GM18499 (cell line): ENCODE measurements around the gene RNF220.

Source experiments
- ATAC-seq: cut with Tn5 transposase; IDR thresholded peaks from one replicate; pipeline ENCODE4 v1.9.1; 2021; ENCODE audit warnings: moderate number of reproducible peaks; ENCODE audit not compliant: insufficient read depth, unreplicated experiment

Gene RNF220

DNA sequence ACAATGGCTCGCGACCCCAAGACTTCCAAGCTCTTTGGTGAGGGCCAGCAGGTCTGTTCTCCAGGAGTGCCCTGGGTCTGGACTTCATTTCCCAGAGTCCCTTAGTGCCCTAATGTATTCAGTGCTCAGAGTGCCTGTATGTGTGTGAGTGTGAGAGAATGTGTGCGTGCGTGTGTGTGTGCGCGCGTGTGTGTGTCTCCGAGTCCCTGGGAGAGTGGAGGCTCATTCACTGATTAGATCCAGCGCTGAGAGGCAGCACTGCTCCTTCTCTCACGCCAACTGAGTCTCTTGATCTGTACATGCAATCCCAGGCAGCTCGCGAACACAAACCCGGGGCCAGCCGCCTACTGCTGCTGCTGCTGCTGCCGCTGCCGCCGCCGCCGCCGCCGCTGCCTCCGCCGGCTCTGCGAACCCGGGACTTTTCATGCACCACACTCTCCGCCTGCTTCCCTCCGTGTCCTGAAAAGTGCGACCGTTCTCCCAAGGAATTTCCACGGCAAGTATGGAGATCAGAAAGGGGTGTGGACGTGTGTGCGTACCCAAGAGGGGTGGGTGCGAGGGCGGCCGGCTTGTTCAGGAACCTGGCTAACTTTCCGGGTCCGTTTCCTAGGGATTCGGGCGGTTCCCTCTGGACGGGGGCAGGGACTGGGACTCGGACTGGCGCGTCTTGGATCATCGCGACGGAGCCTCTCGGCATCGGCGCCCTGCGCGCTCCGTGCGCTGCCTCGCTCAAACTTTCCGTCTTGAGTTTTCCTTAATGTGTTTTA, at the start of gene RNF220:
RNF220 (plus strand) TSS at position 225 of the 767 bp plus-strand sequence.
- ATAC-seq: no peak

DNA sequence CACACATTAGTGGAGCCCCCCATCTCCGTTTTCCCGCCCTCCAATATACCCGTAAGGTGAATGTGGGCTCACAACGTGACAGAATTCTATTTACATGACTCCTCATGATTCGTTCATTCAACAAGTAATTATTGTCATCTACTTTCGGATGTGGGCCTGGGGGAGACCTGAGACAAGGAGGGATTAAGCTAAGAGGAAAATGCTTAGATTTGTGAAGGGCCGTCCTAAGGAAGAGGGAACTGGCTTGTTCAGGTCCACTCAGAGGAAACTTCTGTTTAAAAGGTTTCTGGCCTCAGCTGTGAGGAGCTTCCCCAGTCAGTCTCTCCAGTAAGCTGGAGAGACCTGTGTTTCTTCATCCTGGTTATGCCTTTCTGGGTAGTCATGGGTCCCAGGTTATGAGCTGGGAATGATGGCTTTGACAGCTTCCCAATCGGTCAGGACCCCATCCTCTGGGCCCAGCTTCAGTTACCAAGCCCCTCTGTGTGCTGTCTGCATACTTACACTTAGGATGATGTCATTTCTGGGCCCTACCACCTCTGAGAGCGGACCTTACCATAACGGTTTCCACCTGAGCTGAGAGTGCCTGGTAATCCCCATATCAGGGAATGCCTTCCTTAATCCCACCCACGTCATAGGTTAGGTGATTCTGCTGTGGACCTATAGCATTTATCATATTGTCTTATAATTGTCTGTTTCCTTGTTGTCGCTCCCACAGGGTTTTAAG, 49.3 kb upstream of the RNF220 start:
- no peak for ATAC-seq

DNA sequence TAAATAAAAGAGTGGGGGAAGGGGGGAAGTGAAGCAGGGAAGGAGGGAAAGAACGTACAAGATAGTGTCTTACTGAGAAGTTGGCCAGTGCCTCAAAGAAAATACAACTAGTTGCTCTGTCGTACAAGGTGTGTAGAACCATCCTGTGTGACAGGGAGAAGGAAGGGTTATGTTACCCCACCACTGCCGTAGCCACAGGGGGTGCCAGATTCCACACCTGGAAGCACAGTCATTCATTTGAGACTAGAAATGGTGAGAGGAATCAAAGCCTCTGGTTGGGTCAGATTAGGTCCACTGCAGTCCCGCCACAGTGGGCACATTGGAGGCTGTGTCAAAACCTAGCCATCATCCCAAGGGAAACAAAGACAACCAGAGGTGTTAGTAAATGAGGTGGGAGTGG, 47.3 kb upstream of the RNF220 start:
- ATAC-seq: no peak

DNA sequence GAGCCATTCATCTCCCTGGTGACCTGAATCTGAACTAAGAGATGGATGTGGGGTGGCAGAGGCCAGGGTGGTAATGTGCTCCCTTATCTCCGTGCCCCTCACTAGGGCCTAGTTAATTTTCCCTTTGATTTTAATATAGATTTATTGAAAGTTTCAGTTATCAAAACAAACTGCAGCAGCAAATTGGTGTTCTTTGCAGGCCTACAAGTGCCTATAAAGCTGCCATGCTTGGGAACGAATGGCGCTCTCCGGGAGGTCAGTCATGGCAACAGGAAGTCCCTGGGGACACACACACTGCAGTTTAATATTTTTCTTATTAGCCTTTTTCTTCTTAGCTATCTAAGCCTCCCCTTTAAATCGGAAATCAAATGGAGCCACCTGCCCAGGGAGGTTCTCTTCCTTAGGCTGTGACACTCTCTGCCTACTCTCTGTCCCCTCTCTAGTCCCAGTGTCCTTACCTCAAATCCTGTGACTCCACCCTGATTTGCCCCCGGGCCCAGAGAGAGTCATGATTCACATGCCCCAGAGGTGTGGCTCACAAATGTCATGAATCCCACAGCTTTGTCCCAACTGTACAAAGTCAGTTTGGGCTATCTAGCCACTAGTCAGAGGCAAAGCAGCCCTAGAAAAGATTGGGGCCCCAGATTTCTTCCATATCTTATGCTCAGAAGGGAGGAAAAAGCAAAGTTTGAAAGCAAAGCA, 45.7 kb upstream of the RNF220 start:
- ATAC-seq: no peak

DNA sequence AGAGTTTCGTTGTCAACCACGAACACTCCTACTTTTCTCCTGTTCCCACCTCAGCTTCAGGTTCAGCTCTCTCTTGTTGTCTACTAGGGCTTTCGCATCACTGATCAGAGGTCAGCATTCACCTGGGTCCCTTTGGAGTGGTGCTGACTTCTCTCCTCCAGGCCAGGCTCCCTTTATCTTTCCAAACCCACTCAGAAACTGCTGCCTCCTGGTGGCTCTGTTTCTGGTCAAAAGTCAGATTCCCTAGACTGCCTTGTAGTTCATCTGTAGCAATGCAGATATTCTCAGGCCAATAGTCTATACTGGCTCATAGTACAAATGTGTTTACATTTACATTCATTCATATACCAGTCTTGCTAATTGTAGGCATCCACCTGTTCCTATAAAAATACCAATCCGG, 43.6 kb upstream of the RNF220 start:
- no peak for ATAC-seq

DNA sequence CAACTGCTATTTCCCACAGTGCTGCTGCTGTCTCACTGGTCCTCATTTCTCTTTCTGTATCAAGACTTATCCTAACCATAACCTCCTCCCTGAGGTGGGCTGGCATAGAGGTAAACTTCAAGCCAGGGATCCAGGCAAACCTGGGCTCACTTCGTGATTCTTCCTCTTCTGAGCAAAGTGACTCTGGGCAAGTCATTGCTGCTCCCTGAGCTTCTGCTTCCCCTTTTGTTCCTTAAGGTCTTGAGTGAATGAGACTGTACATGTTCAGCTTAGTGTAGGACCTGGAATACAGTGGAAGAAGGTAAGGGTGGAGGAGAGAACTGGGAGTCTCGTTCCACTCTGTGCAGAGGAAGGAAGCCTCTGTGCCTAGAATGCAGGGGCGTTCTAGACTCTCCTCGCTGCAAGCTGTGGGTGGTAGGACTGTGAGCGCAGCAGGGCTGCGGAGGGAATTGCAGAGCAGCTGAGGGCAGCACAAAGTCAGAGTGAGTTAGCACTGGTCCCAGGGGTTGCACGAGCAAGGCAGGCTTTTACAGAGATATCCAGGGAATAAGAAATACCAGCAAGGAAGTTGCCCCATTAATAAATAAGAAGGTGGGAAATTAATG, 38.6 kb upstream of the RNF220 start:
- no peak for ATAC-seq

DNA sequence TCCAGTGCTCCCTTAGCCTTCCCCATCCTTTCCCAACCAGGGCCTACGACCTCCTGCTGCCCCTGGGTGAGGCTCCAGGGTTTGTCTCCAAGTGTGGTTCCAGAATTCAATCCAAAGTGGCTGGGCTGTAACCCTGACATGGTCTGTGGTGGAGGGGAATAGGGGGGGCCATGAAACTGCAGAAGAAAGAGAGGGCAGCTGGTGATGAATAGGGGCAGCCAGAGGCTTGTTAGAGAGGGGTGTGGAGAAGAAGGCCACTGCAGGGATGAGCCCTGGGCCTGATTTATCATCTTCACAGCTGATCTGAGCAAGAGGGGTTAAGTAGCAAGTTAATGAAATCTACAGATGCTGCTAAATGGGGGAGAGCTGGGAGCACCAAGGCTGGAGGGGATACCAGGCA, 37.1 kb upstream of the RNF220 start:
- no peak for ATAC-seq

DNA sequence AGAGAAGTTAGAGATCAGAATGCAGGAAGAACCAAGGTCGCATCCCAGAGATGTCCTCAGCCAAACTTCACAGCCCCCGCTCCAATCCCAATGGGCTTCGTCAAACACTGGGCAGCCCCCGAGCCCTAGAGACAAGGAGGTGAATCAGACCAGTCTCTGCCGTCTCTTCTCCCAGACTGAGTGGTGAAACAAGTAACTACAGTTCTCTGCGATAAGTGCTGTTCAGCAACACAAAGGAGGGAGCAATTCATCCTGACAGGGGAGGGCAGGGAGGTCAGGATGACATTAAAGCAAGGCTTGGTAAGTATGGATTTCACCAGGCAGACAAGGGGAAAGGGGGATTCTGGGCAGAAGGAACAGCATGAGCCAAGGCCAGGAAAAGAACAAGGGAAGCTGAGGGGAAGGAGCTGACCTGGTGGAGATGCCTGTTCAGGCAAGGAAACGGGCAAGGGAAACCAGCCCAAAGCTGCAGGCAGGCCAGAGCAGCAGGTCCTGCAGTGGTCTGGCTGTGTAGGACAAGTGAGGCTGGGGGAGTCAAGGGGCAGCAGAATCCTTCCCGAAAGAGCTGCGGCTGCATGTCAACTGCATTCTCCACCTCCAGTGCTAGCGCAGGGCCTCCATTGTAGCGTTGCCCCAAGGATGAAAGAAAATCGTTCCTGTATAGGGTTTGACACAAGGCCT, 36.4 kb upstream of the RNF220 start:
- ATAC-seq: no peak

DNA sequence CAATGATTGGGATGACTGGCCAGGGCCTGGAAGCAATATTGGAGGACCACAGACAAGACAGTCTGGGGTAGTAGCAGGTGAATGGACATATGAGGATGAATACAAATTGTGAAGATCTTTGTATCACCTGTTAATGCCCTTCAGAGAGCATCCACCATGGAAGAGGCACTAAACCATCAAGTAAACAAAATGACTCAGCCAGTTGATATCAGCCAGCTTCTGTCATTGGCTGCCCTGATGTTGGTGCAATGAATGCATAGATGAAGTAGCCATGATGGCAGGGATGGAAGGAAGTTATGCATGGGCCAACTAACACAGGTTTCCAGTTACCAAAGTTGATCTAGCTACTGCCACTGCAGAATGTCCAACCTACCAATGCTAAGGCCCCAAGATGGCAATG, 33.8 kb upstream of the RNF220 start:
- no peak for ATAC-seq

DNA sequence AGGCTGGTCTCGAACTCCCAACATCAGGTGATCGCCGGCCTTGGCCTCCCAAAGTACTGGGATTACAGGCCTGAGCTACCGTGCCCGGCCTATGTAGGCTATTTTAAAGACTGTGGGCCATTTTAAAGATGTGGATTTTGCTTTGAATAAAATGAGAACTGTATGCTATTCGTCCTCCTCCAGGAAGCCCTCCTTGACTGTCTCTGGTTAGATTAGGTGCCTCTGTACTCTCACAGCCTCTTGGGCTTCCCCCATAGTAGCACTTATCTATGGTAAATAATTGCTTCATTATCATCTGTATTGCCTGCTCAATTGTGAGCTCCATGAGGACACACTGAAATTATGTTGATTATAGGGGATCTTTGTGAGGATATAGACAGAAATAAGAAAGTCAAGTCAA, 29.5 kb upstream of the RNF220 start:
- no peak for ATAC-seq

DNA sequence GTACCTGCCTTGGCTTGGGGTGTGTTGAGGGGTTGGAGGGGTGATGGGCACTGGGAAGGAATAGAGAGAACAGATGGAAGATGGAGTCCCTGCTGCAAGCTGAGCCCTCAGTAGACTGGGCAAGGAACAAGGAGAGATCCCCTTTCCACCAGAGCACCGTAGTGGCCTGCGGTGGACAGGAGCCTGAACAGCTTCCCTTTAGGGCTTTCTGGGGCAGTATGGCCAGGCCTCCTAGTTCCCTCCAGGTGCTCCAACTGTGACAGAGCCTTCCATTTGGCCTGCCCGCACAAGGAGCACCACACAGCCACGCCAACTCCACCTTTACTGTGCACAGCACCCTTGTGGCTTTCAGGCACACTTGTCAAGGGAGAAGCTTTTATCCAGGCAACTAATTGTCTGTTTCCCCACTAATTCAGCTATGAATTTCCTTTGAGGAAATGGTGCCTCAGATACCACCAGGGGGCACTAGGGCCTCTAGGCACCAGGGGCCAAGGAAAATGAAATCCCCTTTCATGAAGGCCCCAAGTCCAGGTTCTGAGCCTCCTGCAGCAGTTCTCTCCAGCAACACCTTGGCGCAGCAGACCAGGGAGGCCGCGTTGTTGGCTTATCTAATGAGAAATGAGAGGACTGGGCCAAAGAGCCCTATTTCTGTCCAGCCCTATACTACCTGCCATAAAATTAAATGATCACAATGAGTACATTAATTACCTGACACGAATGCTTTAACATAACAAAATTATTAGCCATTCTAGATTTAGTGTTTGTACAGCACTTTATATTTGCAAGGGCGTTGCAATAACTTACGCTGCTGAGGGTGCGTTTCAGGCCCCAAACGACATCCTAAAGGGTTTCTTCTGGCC, 26.9 kb upstream of the RNF220 start:
- ATAC-seq: no peak

DNA sequence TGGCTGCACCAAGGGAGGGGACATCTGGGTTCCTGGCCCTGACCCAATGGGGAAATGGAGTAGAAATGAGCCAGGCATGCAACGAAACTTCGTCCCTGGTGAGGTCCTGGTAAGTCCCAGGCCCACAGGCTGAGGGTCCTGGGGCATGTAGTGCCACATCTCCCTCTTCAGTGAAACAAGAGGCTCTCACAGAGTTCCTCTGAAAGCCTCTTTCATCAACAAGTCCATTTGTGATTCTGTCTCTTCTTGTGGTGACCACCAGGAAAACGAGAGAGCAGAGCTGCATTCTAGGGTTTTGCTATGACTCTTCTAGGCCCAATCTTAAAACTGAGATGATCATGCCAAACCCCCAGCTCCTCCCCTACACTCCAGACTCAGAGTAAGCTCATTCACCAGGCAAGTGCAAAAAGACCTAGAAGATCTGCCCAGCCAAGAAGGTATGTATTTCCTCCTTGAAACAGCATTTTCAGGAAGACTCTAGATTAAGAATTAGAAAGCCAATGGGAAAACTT, 24.3 kb upstream of the RNF220 start:
- ATAC-seq: no peak

DNA sequence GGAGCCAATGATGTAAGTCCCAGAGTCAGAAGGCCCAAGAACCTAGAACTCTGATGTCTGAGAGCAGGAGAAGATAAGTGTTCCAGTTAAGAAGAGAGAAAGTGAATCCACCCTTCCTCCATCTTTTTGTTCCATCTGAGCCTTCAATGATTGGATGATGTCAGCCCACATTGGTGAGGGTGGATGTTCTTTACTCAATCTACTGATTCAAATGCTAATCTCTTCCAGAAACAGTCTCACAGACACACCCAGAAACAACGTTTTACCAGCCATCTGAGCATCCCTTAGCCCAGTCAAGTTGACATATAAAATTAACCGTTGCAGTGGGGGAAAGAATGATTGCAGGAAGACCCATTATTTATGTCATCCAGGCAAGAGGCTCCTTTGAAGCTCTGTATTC, 16.5 kb upstream of the RNF220 start:
- no peak for ATAC-seq

DNA sequence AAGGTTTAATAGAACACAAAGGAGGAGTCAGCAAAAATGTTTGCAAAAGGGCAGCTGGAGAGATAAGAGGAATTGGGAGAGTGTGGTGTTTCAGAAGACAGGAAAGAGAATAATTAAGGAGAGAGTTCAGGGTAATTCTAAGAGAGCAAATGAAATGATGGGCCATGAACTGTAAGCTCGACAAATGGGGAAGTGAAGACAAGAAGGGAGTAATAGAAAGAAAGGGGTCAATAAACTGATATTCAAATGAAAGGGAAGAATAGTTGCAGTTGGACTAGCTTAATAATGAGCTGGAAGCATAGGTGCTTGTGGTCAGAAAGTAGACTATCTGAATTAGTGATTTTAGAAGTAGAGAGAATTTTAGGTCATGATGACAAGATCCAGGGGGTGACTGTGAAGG, 15.6 kb upstream of the RNF220 start:
- ATAC-seq: no peak

DNA sequence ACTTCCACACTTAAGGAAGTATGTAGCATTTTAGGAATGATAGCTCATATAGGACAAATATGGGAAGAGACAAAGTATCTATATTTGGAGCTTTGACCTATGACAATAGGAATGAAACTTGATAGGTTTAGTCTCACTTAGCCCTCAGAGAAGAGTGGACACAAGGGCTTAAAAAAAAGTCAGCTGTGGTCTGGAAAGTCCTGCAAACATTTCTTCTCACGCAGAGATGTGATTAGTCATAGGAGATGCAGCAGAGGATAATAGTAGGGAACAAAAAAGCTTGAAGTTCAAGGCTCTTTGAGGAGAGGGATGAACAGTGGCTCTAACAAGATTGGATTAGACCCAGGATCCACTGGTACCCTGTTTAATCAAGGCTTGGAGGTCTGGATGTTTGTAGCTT, 14.8 kb upstream of the RNF220 start:
- no peak for ATAC-seq

DNA sequence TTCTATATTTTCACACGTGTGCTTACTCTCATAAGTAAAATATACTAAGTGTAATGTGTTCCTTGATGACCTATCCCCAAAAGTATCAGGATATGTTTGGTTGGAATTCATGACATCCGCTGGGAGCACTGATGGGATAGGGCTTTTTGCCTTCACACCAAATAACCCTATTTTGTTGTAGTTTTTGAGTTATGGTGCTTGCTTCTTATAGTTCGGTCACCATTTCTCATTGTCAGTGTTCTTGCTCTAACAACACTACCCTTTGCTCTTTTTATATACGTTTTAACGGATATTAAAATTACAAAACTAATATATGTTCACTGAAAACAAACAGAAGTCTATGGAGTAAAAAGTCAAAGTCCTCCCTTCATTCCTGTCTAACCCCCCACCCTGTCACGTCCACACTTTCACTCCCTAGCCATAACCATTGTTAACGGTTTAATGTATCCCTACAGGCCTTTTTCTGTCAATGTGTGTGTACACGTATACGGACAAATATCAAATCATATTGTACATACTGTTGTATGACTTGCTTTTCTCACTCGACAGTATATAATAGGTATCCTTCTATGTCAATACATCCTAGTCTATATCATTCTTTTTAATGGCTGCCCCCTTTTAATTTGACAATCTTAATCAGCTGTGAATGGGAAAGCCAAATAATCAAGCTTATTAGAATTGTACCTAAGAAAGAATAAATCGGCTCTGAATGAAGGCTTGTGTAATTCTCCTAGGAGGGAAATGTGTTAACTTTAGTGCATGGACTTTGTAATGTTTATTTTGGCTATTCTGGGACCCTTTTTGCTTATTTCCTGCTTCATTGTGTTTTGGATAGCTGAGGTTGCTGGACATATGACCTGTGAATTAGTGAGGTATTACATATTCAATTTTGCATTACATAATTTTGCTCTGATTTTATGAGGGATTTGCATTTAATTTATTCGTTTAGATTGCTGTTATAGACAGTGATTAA, 3.5 kb upstream of the RNF220 start:
- no peak for ATAC-seq

DNA sequence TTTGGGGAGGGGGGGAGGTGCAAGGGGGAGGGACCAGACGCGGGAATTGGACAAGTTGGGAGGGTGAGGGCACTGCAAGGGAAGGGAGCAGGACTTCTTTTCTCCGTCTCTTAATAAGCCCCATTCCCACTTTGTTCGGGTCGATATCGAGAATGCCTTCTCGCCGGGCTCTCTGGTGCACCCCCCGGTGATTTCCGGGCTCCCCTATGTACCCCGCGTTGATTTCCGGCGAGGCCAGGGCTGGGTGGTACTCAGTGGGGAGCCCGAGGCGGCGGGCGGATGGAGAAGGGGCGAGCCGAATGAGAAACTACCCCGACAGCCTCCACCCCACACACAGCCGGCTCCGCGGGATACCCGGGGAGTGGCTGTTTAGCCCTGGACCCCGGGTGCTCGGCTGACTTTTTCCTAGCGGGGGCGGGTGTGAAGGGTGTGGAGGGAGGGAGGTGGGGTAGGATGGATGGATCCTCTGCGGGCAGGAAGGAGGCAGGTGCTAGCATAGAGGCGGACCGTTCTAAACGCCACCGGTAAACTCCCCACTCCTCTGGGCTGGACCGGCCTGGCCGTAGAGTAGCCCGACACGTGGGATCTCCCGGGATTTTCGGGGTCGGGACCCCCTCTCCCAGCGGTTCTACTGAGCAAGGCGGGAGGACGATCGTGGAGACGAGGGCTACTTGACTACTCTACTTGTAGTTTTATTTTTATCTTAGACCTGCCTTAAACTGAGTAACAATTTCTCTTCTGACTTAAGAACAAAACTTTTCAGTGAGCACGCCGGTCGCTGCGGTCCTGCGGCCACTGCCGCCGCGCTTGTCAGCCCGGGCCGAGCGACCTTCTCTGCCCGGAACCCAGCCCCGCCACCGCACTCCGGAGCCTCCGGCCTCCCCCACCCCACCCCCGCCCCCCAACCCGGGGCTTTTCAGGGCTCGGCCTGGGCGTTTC, 1.0 kb downstream of the RNF220 start:
- ATAC-seq: no peak
